HepG2 (cell line): ENCODE measurements around the gene POLA1. TPM values are rescaled to one million over a fixed set of nuclear protein-coding genes. Genes with fewer than 3 reads are reported as not detected.

Experiments used
- ATAC-seq: fragments of 200-7000 bp; cut with Tn5 transposase; 3 replicates; pipeline ENCODE4 v1.9.1; 2020; ENCODE audit warnings: mild to moderate bottlenecking, moderate library complexity
- BruUV-seq: library from RNA; stranded (reverse); fragments of 400-500 nt; replicated peaks from 2 replicates; lab custom pipeline; 2021; lab: Mats Ljungman, UMichigan
- CTCF ChIA-PET: fragments of 300-600 bp; formaldehyde crosslinking; extraction: SDS; loops from one replicate; lab custom pipeline; 2021; ENCODE audit warnings: low total read pairs, inconsistent platforms, low intra/inter-chr PET ratio; lab: Yijun Ruan, JAX
- POLR2A ChIA-PET: fragments of 350-600 bp; sonication (Branson Sonifier 250); formaldehyde crosslinking; loops from one replicate; lab custom pipeline; 2020; ENCODE audit warnings: antibody characterized with exemption, inconsistent platforms; lab: Yijun Ruan, JAX
- DNase-seq: peaks from one replicate; pipeline ENCODE4 v3.0.0-alpha.2; 2015; ENCODE audit warnings: low spot score
- FAIRE-seq: peaks from 3 replicates; lab custom pipeline; 2011; peaks lifted over from hg19 to GRCh38; lab: Jason Lieb, UNC
- H2AFZ ChIP-seq: one replicate; pipeline ENCODE4 v1.6.1; 2011; ENCODE audit warnings: low read length, inconsistent platforms
- H3K27ac ChIP-seq: fragments of 300-600 bp; 3 replicates; pipeline ENCODE4 v1.8.0; 2011; ENCODE audit warnings: mixed run types, mild to moderate bottlenecking, mixed read lengths, low read length, inconsistent platforms; ENCODE audit not compliant: insufficient read depth; ENCODE audit errors: extremely low read length
- H3K27me3 ChIP-seq, 2 experiments: fragments of 200-600 bp in 1 of 2; 2 replicates in 1 of 2; 3 replicates in 1 of 2; pipeline versions ENCODE4 v1.6.0 to v1.8.0; 2011; ENCODE audit warnings: low read length in 2 of 2, mild to moderate bottlenecking in 2 of 2, moderate library complexity in 2 of 2, inconsistent platforms in 1 of 2; ENCODE audit not compliant: insufficient read depth in 2 of 2, control insufficient read depth in 1 of 2
- H3K36me3 ChIP-seq, 2 experiments: fragments of 200-600 bp in 1 of 2; replicated peaks in 1 of 2; 2 replicates in 1 of 2; 3 replicates in 1 of 2; pipeline versions ENCODE4 v1.5.1 to v1.8.0; 2011; ENCODE audit warnings: low read length in 2 of 2, inconsistent platforms in 1 of 2; ENCODE audit not compliant: insufficient read depth in 2 of 2, control insufficient read depth in 1 of 2
- H3K4me1 ChIP-seq: 2 replicates; pipeline ENCODE4 v1.5.1; 2012; ENCODE audit warnings: low read length, inconsistent platforms; ENCODE audit not compliant: insufficient read depth
- H3K4me2 ChIP-seq: 2 replicates; pipeline ENCODE4 v1.6.0; 2011; ENCODE audit warnings: low read depth, low read length, inconsistent platforms
- H3K4me3 ChIP-seq, 3 experiments: fragments of 200-600 bp in 1 of 3; sonication (generic), shearing (Covaris generic) in 1 of 3; replicated peaks in 1 of 3; 2 replicates each; pipeline ENCODE4 v1.5.1; 2011 to 2016; ENCODE audit warnings: low read length in 3 of 3, inconsistent platforms in 2 of 3, low read depth in 2 of 3, mild to moderate bottlenecking in 2 of 3, control low read depth in 1 of 3, mixed read lengths in 1 of 3; ENCODE audit not compliant: insufficient read depth in 1 of 3
- H3K79me2 ChIP-seq: one replicate; pipeline ENCODE4 v1.6.1; 2011; ENCODE audit warnings: low read length, inconsistent platforms; ENCODE audit not compliant: insufficient read depth
- H3K9ac ChIP-seq: 2 replicates; pipeline ENCODE4 v1.6.0; 2011; ENCODE audit warnings: mild to moderate bottlenecking, low read depth, low read length, inconsistent platforms; ENCODE audit not compliant: insufficient read depth
- H3K9me3 ChIP-seq: 2 replicates; pipeline ENCODE4 v1.5.1; 2012; ENCODE audit warnings: mild to moderate bottlenecking, low read length
- H4K20me1 ChIP-seq: 2 replicates; pipeline ENCODE4 v1.6.0; 2011; ENCODE audit warnings: inconsistent platforms, mild to moderate bottlenecking, low read length, moderate library complexity; ENCODE audit not compliant: insufficient read depth
- ETS1 ChIP-seq: sonication (generic); formaldehyde crosslinking; IDR thresholded peaks from 2 replicates; pipeline ENCODE4 v1.4.0; 2020; ENCODE audit warnings: missing genetic modification reagents
- HIVEP1 ChIP-seq: sonication (generic); formaldehyde crosslinking; IDR thresholded peaks from 2 replicates; pipeline ENCODE4 v1.4.0; 2020; ENCODE audit warnings: mild to moderate bottlenecking, missing genetic modification reagents
- KDM1A ChIP-seq: IDR thresholded peaks from 2 replicates; pipeline ENCODE4 v1.6.1; 2016; ENCODE audit warnings: missing compliant biosample characterization
- MED8 ChIP-seq: sonication (generic); formaldehyde crosslinking; IDR thresholded peaks from 2 replicates; pipeline ENCODE4 v1.8.1; 2023; ENCODE audit warnings: mild to moderate bottlenecking, missing genetic modification reagents; ENCODE audit not compliant: insufficient replicate concordance
- NFE2L2 ChIP-seq: fragments of 150-350 bp; IDR thresholded peaks from 2 replicates; pipeline ENCODE4 v1.6.1; 2014; ENCODE audit warnings: low read length
- THAP9 ChIP-seq: sonication (generic); formaldehyde crosslinking; IDR thresholded peaks from 2 replicates; pipeline ENCODE4; 2020; ENCODE audit warnings: missing genetic modification reagents, mild to moderate bottlenecking, borderline replicate concordance
- ZNF24 ChIP-seq: fragments of 450-650 bp; IDR thresholded peaks from 2 replicates; pipeline ENCODE4 v1.6.1; 2017; ENCODE audit warnings: antibody characterized with exemption, mild to moderate bottlenecking
- ZNF562 ChIP-seq: sonication (generic); formaldehyde crosslinking; IDR thresholded peaks from 2 replicates; pipeline ENCODE4 v1.8.0; 2022; ENCODE audit warnings: missing genetic modification reagents, borderline replicate concordance
- ZNF619 ChIP-seq: sonication (generic); formaldehyde crosslinking; IDR thresholded peaks from 2 replicates; pipeline ENCODE4 v1.4.0; 2020; ENCODE audit warnings: mild to moderate bottlenecking, missing genetic modification reagents
- ZSCAN22 ChIP-seq: sonication (generic); formaldehyde crosslinking; IDR thresholded peaks from 2 replicates; pipeline ENCODE4 v1.4.0; 2020; ENCODE audit warnings: mild to moderate bottlenecking, missing genetic modification reagents
- WGBS: methylation state at CpG from one replicate; pipeline ENCODE4 v1.1.6; 2017; ENCODE audit warnings: low lambda C conversion rate; 5-methylcytosine and 5-hydroxymethylcytosine counted together
- in situ Hi-C: cut with HindIII; loops from 2 replicates; pipeline ENCODE4 v1.10.0; 2017; ENCODE audit warnings: low pct_unique_long_range_greater_than_20kb; ENCODE audit not compliant: extremely low pct_ligation_motif_present
- intact Hi-C: fragments of 100-400 bp; cut with micrococcal nuclease; formaldehyde crosslinking; loops from one replicate; pipeline ENCODE4 v1.10.0; 2022; ENCODE audit not compliant: unreplicated experiment
- polyA plus RNA-seq, 8 experiments: library from polyadenylated mRNA; depleted of rRNA in 3 of 8; stranded (reverse) in 7 of 8; unstranded in 1 of 8; fragments of >200 nt; fragmentation: Illumina TruSeq in 4 of 8; extraction: Trizol in 4 of 8; gene quantifications; 2 replicates each; pipeline versions ENCODE4 v1.2.1 to v1.2.3, GENCODE V29; 2011 to 2016; ENCODE audit warnings: low read depth in 4 of 8, missing spikeins in 1 of 8, mixed read lengths in 1 of 8; ENCODE audit not compliant: insufficient read depth in 1 of 8
- total RNA-seq, 5 experiments: library from RNA; depleted of rRNA; stranded (reverse); fragments of >200 nt; fragmentation: Illumina TruSeq; extraction: Trizol; gene quantifications; 2 replicates each; pipeline ENCODE4 v1.2.3, GENCODE V29; 2016; ENCODE audit warnings: low read depth in 1 of 5
- TF ChIP-seq, protein P1 (sequence below): sonication (generic); formaldehyde crosslinking; IDR thresholded peaks from 2 replicates; pipeline ENCODE4 v1.5.0; 2020; ENCODE audit warnings: mild to moderate bottlenecking, missing genetic modification reagents, moderate library complexity

Gene POLA1
- total and polyA plus RNA-seq, 2 of the 13 experiments (the other 11 are each of a cell fraction or from before 2014, with no cell fraction given) = 3.3 to 26.5 TPM

DNA sequence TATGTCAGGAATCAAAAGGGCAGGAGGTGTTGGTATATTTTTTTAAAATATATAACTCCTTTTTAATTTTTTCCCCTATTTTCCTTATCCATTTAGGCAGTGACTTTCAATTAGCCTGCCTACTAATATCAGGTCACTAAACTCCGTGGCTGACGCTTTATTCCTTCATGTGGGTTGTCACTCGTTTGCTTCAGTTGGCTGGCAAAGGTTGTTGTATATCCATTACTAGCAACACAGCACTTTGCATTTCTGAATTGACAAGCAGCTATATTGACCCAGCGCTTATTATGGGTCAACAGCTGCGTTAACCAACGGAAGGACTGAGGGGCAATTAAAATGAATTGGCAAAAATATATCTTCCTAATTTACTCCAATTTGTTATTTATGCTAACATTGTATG, 234.4 kb downstream of the POLA1 start:
- in situ Hi-C loops = no loop called here
- no peak overlapping the region for H2AFZ ChIP-seq
- H3K9ac ChIP-seq = no peak overlapping the region
- H3K4me2 ChIP-seq = no peak overlapping the region
- no peak overlapping the region for H3K27ac ChIP-seq
- no peak overlapping the region for H3K4me3 ChIP-seq
- FAIRE-seq (no peak), DNase-seq (no peak)
- no TSS peak for BruUV-seq
- no peaks in the 10 kb centered on the region for H3K79me2 ChIP-seq
- H4K20me1 ChIP-seq = no peaks in the 10 kb centered on the region
- CTCF ChIA-PET = no interaction called here
- H3K27me3 ChIP-seq = no peaks in the 10 kb centered on the region
- TF ChIP-seq NFE2L2 = no peak
- TF ChIP-seq ZNF24 = no peak
- no peak for TF ChIP-seq THAP9 (CRISPR knock-in tag)
- TF ChIP-seq MED8 (CRISPR knock-in tag) = no peak
- TF ChIP-seq KDM1A = no peak
- no peak for TF ChIP-seq ZNF562 (CRISPR knock-in tag)
- no peak for TF ChIP-seq ZNF619 (CRISPR knock-in tag)
- TF ChIP-seq, all 625 proteins: peak for 0
- no peaks in the 10 kb centered on the region for H3K4me1 ChIP-seq
- ATAC-seq = no peak
- intact Hi-C loops = no loop called here
- POLR2A ChIA-PET = no interaction called here
- H3K36me3 ChIP-seq = no peaks in the 10 kb centered on the region
- WGBS = 99% methylated on average over 6 of the region's 6 CpGs
- H3K9me3 ChIP-seq = no peaks in the 10 kb centered on the region

- TF ChIP-seq, protein P1, sequence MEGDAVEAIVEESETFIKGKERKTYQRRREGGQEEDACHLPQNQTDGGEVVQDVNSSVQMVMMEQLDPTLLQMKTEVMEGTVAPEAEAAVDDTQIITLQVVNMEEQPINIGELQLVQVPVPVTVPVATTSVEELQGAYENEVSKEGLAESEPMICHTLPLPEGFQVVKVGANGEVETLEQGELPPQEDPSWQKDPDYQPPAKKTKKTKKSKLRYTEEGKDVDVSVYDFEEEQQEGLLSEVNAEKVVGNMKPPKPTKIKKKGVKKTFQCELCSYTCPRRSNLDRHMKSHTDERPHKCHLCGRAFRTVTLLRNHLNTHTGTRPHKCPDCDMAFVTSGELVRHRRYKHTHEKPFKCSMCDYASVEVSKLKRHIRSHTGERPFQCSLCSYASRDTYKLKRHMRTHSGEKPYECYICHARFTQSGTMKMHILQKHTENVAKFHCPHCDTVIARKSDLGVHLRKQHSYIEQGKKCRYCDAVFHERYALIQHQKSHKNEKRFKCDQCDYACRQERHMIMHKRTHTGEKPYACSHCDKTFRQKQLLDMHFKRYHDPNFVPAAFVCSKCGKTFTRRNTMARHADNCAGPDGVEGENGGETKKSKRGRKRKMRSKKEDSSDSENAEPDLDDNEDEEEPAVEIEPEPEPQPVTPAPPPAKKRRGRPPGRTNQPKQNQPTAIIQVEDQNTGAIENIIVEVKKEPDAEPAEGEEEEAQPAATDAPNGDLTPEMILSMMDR = no peak
- no peak for TF ChIP-seq ETS1 (CRISPR knock-in tag)
- TF ChIP-seq HIVEP1 (CRISPR knock-in tag) = no peak
- TF ChIP-seq ZSCAN22 = no peak
- no peak overlapping the region for H3K27ac ChIP-seq
- ATAC-seq (no peak), DNase-seq (no peak), FAIRE-seq (no peak)
- H3K4me3 ChIP-seq = no peak overlapping the region
- intact Hi-C loops = no loop called here
- no peak overlapping the region for H3K9ac ChIP-seq
- ChIA-PET CTCF (no interaction called here), POLR2A (no interaction called here)
- no TSS peak for BruUV-seq
- in situ Hi-C loops = no loop called here
- H4K20me1 ChIP-seq = no peaks in the 10 kb centered on the region
- no peaks in the 10 kb centered on the region for H3K9me3 ChIP-seq
- no peaks in the 10 kb centered on the region for H3K36me3 ChIP-seq
- H3K4me1 ChIP-seq = no peaks in the 10 kb centered on the region
- H3K27me3 ChIP-seq = no peaks in the 10 kb centered on the region
- no peak overlapping the region for H3K4me2 ChIP-seq
- H2AFZ ChIP-seq = no peak overlapping the region
- no peaks in the 10 kb centered on the region for H3K79me2 ChIP-seq
These were observed 240.6 kb downstream of the POLA1 start for GRCh38 chrX:24934279-24934678.
